GM10266 (cell line): ENCODE data around the gene SCNN1B.

Source experiments
- DNase-seq: peaks from one replicate; pipeline ENCODE4 v3.0.0; 2012; ENCODE audit errors: extremely low spot score
- CTCF ChIP-seq: IDR thresholded peaks from 2 replicates; pipeline ENCODE4 v1.5.1; 2012; ENCODE audit warnings: mild to moderate bottlenecking, low read depth; ENCODE audit not compliant: control insufficient read depth, insufficient read depth; ENCODE audit errors: missing control alignments

The SCNN1B gene

GRCh38 chr16:23353440-23353839 is 51.3 kb downstream of the SCNN1B start:
- TF ChIP-seq CTCF, result no peak
- DNase-seq, result no peak

DNA sequence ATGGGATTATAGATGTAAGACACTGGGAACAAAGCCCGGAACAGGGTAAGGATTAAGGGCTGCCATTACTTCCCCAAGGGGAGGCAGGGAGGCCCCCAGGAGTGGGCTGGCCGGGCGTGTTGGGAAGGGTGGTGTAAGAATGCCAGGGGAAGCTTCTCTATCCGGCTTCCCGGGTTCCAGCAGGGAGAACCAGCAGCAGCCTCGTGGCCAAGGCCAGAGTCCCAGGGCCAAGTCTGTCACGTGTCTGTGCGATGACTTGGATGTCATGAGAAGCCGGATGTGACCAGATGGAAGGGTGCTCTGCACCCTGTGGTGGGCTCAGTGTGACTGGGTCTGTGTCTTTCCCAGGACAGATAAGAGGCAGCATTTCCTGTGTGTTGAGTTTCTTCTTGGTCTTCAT is 52.1 kb downstream of the SCNN1B start:
- no peak for DNase-seq
- TF ChIP-seq CTCF, result no peak

DNA sequence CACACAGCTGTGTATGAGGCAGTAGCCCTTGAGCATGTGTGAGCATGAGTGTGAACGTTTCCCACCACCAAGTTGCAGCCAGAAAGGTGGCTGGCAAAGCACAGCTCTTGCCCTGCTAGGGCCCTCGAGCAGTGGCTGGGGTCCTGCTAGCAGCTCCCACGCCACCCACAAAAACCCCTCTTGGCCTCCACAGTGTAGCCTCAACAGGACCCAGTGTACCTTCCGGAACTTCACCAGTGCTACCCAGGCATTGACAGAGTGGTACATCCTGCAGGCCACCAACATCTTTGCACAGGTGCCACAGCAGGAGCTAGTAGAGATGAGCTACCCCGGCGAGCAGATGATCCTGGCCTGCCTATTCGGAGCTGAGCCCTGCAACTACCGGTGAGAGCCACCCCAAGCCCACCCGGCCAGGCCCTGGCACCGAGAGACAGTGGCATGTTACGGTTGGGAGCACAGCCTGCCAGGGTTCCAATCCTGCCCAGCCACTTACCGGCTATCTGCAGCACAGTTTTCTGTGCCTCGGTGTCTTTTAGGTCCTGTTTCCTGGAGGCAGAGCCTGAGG is 53.1 kb downstream of the SCNN1B start:
- TF ChIP-seq CTCF, result no peak

GRCh38 chr16:23356941-23357340 is 54.8 kb downstream of the SCNN1B start:
- no peak for DNase-seq
- TF ChIP-seq CTCF, result no peak

More for the DNA sequence above, 53.1 kb downstream of the SCNN1B start:
- no peak for DNase-seq

GRCh38 chr16:23357761-23358290 is 55.7 kb downstream of the SCNN1B start:
- DNase-seq, result no peak
- TF ChIP-seq CTCF, result no peak

DNA sequence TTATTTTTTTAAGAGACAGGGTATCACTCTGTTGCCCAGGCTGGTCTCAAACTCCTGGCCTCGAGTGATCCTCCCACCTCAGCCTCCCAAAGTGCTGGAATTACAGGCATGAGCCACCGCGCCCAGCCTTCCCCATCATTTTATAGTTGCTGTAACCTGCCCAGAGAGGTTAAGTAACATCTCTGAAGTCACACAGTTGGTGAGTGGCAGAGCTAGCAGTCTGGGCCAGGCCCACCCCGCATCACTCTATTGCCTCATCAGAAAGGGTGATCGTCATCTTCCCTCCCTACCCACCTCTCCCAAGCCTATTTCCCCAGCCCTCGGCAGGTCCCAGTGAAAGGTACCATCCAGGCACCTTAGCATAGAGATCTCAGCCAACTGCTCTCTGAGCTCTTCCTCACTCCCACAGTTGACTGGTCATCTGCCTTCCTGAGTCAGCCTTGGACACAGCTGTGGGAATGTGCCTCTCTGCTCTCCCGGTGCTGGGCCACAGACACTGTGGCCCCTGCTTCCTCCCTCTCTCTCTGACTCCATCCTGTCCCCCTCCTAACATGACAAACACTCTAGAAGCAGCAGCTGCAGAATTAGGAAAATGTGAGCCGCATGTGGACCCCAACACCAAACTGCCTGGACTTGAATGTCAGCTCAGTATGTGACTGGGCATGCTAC is 57.1 kb downstream of the SCNN1B start:
- no peak for TF ChIP-seq CTCF

GRCh38 chr16:23362460-23363317 is 60.6 kb downstream of the SCNN1B start:
- DNase-seq, result no peak
- TF ChIP-seq CTCF, result no peak

More for the DNA sequence above, 57.1 kb downstream of the SCNN1B start:
- no peak for DNase-seq
